ENCODE results near the gene SETBP1. TPM values are rescaled to one million over a fixed set of nuclear protein-coding genes. Genes with fewer than 3 reads are reported as not detected.

The SETBP1 gene
- total RNA-seq, 1 experiment from 2014 or later: 9.6 TPM

GRCh38 chr18:44880170-44880569 lies 199.5 kb downstream of the SETBP1 start (continued):
- TF ChIP-seq ZNF532 (CRISPR knock-in tag; IDR thresholded peaks at IDR 0.05; ENCODE audit: borderline replicate concordance) (no peak), NFYB (CRISPR knock-in tag; conservative IDR thresholded peaks at IDR 0.05; ENCODE audit: low read depth) (no peak), TEAD1 (CRISPR knock-in tag; IDR thresholded peaks at IDR 0.05) (no peak), PRRX2 (CRISPR knock-in tag; IDR thresholded peaks at IDR 0.05) (no peak), GRHL2 (CRISPR knock-in tag; IDR thresholded peaks at IDR 0.05; ENCODE audit: insufficient replicate concordance, severe bottlenecking) (no peak), MAX (CRISPR knock-in tag; IDR thresholded peaks at IDR 0.05) (no peak), ETV6 (CRISPR knock-in tag; IDR thresholded peaks at IDR 0.05) (no peak), ZNF219 (CRISPR knock-in tag; IDR thresholded peaks at IDR 0.05; ENCODE audit: borderline replicate concordance) (no peak)

GRCh38 chr18:44881461-44882162 lies 200.9 kb downstream of the SETBP1 start:
- ChIA-PET POLR2A (interaction anchor here (0.7 kb wide), 1 partner anchor 186 kb away, joined by 3 read pairs; no protein-coding TSS in a partner anchor), CTCF (no interaction called here)
- ATAC-seq: no peak; the same call in 1 of the 2 replicates
- no peak for DNase-seq (ENCODE audit: low spot score)
- H3K27me3 Mint-ChIP-seq (ENCODE audit: low read depth): no peaks in the 10 kb centered on the region; the same call in 1 of the 2 replicates
- H3K4me3 Mint-ChIP-seq: no peak overlapping the region
- no peak overlapping the region for H3K27ac Mint-ChIP-seq
- H3K4me1 Mint-ChIP-seq: peaks cover 16% of the 10 kb centered on the region
- peaks cover 16% of the 10 kb centered on the region for H3K9me3 Mint-ChIP-seq
- H3K36me3 Mint-ChIP-seq: peaks cover 16% of the 10 kb centered on the region
- TF ChIP-seq ATF6 (CRISPR knock-in tag; IDR thresholded peaks at IDR 0.05): no peak
- TF ChIP-seq PREB (CRISPR knock-in tag; IDR thresholded peaks at IDR 0.05; ENCODE audit: borderline replicate concordance): no peak
- no peak for TF ChIP-seq ZNF416 (CRISPR knock-in tag; IDR thresholded peaks at IDR 0.05)
- TF ChIP-seq ZNF263 (CRISPR knock-in tag; IDR thresholded peaks at IDR 0.05; ENCODE audit: low read depth): no peak
- no peak for TF ChIP-seq SP1 (CRISPR knock-in tag; conservative IDR thresholded peaks at IDR 0.05)
- TF ChIP-seq CDX4 (CRISPR knock-in tag; IDR thresholded peaks at IDR 0.05; ENCODE audit: borderline replicate concordance): no peak
- no peak for TF ChIP-seq SMAD3 (CRISPR knock-in tag; IDR thresholded peaks at IDR 0.05; ENCODE audit: borderline replicate concordance)
- no peak for TF ChIP-seq NR2C2 (CRISPR knock-in tag; IDR thresholded peaks at IDR 0.05)
- no peak for TF ChIP-seq CBFB (CRISPR knock-in tag; IDR thresholded peaks at IDR 0.05; ENCODE audit: low read depth)
- TF ChIP-seq SMAD4 (CRISPR knock-in tag; IDR thresholded peaks at IDR 0.05): no peak
- TF ChIP-seq HMGA2 (CRISPR knock-in tag; IDR thresholded peaks at IDR 0.05): no peak
- no peak for TF ChIP-seq MXD4 (CRISPR knock-in tag; IDR thresholded peaks at IDR 0.05; ENCODE audit: borderline replicate concordance)
- no peak for TF ChIP-seq USF2 (CRISPR knock-in tag; IDR thresholded peaks at IDR 0.05)
- no peak for TF ChIP-seq ZBTB21 (CRISPR knock-in tag; IDR thresholded peaks at IDR 0.05; ENCODE audit: borderline replicate concordance)
- TF ChIP-seq ZMAT4 (CRISPR knock-in tag; IDR thresholded peaks at IDR 0.05): no peak
- TF ChIP-seq JUN (CRISPR knock-in tag; IDR thresholded peaks at IDR 0.05): no peak
